Left kidney (tissue), 8 donors: ENCODE data around the gene LRP1. TPM values are rescaled to one million over a fixed set of nuclear protein-coding genes. Genes with fewer than 3 reads are reported as not detected.

Source experiments
- DNase-seq: peaks from one replicate; pipeline ENCODE4 v3.0.0-alpha.2; 2013
- long read RNA-seq, 8 donors: transcript quantifications; one replicate each; lab custom pipeline, GENCODE V29; 2026
- polyA plus RNA-seq: library from polyadenylated mRNA; unstranded; fragments of 120-200 nt; gene quantifications from one replicate; pipeline ENCODE4 v1.2.1, GENCODE V29; 2013; ENCODE audit not compliant: insufficient read length

LRP1 gene
- polyA plus RNA-seq, result 64.5 TPM
- long read RNA-seq, donor 1, partial matches to known transcripts, result 59 of 60 reads
- long read RNA-seq, donor 1, other reads (novel, unspliced or antisense), result 0 of 60 reads
- long read RNA-seq, donor 2, partial matches to known transcripts, result 31 of 31 reads
- long read RNA-seq, donor 2, other reads (novel, unspliced or antisense), result 0 of 31 reads
- long read RNA-seq, donor 3, partial matches to known transcripts, result 6 of 7 reads
- long read RNA-seq, donor 3, other reads (novel, unspliced or antisense), result 0 of 7 reads
- long read RNA-seq, donor 4, result 0 reads
- long read RNA-seq, donor 5, result 0 reads
- long read RNA-seq, donor 6, partial matches to known transcripts, result 37 of 37 reads
- long read RNA-seq, donor 6, other reads (novel, unspliced or antisense), result 0 of 37 reads
- long read RNA-seq, donor 7, partial matches to known transcripts, result 34 of 34 reads
- long read RNA-seq, donor 7, other reads (novel, unspliced or antisense), result 0 of 34 reads
- long read RNA-seq, donor 8, partial matches to known transcripts, result 6 of 6 reads
- long read RNA-seq, donor 8, other reads (novel, unspliced or antisense), result 0 of 6 reads

DNA sequence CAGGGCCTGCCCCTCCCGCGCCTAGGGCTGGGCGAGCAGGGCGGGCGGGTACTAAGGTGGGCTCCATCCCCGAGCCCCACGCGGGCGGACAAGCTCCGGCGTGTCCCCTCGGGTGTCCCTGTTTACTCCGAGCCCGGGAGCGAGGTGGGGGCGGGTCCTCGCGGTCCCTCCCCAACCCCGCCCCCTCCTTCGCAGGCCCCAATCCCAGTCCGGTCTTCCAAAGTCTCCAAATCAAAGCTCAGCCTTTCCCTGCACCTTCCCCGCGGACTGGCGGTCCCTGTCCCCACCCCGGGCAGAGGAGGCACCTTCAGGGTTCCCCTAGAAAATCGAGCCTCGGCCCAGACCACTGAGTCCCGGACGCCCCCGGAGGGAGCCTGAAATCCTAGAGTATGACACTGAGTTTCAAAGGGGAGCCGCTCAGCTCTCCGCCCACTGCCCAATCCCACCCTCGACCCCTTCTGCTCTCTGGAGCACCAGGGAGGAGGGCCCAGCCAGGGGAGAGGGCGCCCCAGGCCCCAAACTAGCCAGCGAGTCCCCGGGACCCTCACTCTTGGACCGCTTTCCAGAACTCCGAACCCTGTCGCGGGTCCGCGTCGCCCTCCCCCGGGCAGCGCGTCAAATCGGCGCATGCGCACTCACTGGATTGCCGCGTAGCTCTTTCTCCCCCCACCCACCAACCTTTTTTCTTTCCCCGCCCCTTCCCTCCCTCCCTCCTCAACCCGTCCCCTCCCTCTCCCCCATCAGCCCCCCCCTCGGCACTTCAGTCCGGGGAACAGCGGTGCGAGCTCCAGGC, at the start of gene LRP1:
TSS of gene LRP1 (plus strand) at position 758 of the 793 bp plus-strand sequence. CDS start 482 bp downstream, outside the sequence.
- DNase-seq, result peak; percentile 78

DNA sequence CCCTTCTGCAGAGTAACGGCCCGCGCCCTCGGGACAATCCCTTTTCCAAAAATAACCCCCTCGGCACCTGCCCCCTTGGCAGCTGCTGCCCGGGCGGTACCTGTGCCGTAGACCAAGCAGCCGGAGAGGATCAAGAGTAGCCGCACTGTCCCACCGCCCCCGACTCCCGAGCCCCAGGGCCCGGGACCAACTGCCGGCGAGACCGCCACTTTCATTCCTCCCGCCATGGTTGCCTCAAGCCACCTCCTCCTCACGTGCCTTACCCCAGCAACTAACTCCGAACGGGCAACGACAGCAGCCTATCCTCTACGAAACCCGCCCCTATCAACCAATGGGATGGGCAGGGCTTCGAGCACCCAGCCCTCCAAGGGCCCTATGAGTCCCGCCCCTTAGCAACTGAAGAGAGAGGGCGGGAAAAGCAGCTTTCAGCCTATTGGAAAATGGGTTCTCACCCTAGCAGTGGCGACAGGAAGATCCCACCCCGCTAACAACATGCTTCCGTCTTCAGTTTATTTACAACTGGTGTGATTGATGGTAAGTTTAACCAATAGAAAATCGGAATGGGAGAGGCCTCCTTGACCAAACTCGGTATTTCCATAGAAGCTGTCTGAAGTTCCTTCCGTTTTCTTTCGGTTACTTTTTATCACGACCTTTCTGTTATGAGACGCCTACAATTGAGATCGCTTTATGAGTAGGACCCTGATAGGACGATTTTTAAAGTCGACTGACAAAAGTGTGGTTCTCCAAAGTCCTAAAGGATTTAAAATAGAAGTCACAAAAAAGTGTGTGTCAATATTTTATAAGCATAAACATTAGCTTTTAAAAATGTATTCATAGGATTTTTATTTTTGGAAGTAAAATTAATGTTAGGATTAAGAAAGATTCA, 49.5 kb upstream of the LRP1 start, which contains the start of gene NEMP1:
TSS of gene NEMP1 (minus strand) at position 273 of the 886 bp plus-strand sequence. CDS start at position 227, 46 bp downstream.
- peak; percentile 100 for DNase-seq

DNA sequence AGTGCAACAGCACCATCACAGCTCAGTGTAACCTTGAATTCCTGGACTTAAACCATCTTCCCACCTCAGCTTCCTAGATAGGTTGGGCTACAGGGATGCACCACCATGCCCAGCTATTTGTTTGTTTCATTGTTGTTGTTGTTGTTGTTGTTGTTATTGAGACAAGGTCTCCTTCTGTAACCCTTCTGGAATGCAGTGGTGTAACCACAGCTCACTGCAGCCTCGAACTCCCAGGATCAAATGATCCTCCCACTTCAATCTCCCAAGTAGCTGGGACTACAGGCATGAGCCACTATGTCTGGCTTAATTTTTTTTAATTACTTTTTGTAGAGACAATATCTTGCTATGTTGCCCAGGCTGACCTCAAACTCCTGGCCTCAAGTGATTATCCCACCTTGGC, 48.5 kb upstream of the LRP1 start:
- DNase-seq, result no peak

DNA sequence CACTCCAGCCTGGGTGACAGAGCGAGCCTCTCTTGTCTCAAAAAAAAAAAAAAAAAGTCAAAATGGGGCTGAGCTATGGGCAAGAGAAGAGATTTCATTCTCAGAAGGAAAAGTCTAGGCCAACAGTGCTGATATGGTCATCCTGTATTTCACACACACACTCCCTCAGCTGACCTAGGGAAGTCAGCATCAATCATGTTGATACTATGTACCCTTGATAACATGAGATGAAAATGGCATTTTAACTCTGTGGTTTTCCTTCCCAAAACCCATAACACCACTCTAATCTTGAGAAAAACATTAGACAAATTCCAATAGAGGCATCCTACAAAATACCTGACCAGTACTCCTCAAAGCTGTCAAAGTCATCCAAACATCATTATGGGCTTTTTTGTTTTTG, 47.4 kb upstream of the LRP1 start:
- DNase-seq, result no peak

DNA sequence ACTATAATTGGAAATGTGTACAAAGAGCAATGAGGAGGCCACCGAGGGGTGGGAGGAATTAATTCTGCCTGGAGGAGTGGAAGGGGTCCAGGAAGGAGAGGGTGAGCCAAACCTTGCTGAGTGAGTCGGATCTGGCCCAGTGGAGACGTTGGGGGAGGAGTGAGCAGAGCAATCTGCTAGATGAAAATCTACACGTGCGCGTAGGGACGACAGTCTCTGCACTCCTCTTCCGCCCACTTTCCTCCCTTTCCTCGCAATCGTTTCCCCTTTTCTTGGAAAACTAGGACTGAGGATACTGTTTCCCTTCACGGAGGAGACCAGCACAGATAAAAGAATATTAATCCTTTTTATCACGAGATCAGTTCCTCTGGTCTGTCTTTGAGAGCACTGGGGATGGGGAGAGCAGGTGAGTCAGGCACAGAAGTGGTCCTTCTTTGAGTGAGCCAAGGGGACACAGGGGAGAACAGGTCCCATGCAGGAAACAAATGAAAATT, 42.2 kb upstream of the LRP1 start:
- DNase-seq, result peak; percentile 81

DNA sequence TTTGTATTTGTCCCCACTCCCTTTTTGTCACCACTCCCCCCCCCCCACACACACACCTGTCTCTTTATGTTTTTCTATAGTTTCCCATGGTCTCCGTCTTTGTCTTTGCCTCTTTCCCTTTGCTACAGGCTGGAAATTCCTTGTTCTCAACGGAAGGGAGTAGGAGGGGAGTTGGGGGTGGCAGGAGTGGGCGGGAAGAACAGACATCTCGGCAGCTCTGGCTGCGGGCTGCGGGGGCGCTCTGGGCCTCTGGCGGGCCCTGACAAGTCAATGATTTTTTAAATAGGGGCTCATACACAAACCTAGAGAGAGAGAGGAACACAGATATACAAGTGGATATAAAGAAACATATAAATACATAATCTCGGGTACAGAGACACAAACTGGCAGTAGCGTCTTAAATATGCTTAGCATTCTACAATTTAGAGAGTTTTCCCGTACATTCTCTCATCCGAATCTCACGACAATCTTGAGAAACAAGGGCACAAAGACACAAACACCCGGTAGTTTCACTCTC, 41.7 kb upstream of the LRP1 start:
- DNase-seq, result peak; percentile 85

DNA sequence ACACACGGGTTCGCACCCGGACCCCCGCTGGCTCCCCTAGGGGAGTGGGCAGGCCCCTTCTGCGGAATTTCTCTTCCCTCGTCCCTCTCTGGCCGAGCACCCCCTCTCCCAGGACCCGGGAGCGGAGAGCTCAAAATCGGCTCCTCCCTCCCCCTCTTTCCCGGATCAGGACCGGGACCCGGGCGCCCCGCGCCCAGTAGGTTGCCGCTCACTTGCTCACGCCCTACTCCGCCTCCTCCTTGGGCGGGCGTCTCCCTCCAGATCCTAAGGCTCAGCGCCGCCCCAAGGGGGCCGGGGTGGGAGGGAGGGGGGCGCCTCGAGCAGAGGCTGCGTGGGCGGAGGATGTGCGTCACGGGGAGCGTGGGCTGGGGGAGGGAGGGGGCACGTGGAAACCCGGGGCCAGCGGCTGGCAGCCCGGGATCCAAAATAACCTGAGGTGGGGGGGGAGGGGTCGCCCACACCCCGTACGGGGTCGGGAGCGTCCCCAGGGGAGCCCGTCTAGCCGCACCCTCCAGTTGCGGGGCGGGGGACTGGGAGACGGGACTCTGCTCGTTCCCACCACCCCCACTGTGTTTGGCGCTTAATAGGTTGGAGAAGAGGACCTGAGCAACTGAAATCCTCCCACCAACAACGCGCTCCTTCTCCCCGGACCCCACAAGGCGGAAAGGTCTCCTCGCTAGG, 41.1 kb upstream of the LRP1 start:
- DNase-seq, result peak; percentile 80

DNA sequence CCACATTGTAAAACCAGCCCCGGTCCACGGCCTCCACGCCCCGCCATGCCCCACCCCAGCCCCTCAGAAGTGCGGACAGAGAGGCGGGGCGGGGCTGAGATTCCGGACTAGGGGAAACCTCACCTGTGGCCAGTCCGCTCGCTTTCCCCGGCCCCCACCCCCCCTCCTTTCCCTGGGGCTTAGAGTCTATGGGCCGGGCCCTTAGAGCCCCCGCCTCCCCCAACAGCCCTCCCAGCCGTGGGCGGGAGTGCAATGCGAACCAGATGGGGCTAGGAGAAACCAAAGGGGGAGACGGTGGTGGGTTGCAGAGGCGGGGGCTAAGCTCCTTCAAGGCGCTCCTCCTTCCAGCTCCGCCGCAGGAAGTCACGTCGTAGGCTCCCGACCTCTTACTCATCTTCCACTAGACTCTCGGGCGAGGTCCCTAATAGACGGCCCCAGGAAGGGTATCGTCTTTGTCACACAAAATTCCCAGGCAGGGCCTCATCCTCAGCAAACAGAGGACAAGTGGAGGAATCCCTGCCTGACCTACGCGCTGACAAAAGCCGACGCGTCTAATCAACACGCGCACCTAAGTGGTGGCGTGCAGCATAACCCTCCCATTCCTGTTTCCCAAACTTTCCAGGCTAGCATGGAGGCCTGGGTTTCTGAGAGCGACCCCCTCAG, 40.5 kb upstream of the LRP1 start:
- DNase-seq, result peak; percentile 94

DNA sequence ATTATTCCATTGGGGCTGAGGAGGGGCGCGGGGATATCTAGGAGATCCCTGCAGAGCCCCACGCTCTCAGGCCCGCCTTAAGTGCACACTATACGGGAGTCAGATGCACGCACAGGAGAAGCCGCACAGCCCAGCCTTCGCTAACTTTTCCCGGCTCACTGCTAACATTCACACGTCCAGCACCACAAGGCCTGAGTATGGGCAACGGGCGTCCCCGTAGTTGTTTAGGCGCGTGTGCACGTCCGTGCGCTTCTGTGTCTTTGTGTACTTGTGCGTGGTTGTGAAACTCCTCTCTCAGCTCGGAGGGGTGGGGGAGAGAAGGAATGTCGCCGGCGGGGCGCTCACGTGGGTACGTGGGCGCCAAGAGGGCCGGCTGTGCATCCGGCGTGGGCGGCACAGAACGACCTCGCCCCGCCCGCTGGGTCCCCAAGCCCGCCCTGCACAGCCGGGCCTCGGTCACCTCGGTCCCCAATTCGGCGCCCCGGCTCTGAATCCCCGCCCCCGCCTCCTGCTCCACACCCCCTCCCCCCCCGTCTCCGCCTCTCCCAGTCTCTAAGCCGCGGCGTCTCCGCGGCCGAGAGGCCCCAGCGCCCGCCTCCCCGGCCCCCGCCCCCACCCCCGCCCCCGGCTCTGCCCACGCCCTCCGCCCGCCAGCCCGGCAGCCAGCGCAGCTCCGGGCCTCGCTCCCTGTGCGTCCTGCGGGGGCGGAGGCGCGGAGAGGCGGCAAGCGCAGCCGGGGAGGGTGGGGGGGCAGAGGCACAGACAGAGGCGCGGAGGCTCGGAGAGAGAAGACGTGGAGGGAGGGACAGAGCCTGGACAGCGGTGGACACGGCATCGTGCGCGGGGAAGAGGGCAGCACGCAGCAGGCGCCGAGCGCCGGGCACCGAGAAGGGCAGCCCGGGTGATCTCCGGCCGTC, 39.7 kb upstream of the LRP1 start, which contains the start of gene NAB2:
TSS of gene NAB2 (plus strand) at position 761 of the 917 bp plus-strand sequence. CDS start 158 bp downstream, outside the sequence.
- DNase-seq, result peak; percentile 92

DNA sequence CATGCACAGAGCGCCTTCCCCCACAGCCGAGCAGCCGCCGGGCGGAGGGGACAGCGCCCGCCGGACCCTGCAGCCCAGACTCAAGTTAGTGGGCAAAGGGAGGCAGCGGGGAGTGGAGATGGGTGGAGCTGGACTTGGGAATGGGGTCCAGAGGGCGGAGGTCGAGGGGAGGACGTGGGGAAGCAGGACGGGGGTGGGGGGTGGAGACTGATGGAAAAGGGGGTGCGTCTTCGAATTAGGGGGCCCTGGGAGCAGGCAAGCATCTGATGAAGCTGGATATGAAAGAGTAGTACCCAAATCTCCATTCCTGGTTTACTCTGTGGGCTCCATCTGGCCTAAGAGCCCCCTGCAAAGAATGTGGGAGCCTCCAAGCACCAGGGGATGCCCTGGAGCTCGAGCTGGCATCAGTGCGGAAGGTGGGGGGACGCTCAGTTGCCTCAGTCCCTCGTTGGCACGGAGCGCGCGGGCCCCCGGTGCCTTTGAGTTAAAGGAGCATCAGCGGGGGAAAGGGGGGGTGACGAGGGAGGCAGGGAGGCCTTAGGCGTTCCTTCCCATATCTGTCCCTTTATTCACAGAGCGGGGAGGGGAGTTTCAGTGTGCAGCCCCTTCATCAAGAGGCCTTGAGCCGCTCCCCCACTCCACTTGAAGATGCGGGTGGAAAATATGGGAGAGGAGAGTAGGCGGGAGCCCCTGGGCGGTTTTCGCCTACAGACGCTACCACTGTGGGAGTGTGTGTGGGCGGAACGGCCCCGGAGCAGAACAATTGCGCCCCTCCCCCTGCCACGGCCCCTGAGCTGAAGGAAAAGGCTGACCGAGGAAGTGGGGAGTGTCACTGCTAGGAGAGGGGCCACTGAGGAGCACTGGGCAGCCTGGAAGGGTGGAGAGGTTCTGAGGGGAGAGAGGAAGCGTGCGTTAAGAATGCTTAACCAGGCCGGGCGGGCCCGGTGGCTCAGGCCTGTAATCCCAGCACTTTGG, 38.7 kb upstream of the LRP1 start:
- DNase-seq, result peak; percentile 70

DNA sequence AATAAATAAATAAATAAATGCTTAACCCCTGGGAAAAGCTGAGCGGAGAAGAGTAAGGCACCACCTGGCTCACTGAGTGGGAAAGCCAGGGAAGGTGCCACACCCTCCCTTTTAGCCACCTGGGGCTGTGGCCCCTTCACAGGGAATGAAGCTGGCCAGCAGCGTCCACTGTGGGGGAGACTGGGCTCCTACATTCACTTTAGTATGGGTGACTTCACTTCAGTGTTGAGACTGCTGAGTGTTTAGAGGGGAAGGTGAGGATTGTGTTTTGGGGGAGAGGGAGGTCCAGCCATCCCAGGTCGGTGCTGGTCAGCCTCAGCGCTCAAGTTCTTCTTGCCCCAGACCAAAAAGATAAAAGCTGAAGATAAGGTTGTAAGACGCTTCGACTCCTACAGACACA, 37.8 kb upstream of the LRP1 start:
- no peak for DNase-seq

DNA sequence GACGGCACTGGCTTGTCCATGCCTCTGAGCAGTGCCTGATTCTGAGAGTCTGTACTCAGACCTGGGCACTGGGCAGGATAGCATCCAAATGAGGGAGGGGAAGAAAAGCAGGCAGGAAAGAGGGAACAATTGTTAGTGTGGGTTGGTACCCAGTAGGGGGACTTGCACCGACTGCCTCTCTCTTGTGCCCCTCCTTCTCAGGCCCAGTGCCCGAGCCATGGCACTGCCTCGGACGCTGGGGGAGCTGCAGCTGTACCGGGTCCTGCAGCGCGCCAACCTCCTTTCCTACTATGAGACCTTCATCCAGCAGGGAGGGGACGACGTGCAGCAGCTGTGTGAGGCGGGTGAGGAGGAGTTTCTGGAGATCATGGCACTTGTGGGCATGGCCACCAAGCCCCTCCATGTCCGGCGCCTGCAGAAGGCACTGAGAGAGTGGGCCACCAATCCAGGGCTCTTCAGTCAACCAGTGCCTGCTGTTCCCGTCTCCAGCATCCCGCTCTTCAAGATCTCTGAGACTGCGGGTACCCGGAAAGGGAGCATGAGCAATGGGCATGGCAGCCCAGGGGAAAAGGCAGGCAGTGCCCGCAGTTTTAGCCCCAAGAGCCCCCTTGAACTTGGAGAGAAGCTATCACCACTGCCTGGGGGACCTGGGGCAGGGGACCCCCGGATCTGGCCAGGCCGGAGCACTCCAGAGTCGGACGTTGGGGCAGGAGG, 37.2 kb upstream of the LRP1 start:
- DNase-seq, result no peak

DNA sequence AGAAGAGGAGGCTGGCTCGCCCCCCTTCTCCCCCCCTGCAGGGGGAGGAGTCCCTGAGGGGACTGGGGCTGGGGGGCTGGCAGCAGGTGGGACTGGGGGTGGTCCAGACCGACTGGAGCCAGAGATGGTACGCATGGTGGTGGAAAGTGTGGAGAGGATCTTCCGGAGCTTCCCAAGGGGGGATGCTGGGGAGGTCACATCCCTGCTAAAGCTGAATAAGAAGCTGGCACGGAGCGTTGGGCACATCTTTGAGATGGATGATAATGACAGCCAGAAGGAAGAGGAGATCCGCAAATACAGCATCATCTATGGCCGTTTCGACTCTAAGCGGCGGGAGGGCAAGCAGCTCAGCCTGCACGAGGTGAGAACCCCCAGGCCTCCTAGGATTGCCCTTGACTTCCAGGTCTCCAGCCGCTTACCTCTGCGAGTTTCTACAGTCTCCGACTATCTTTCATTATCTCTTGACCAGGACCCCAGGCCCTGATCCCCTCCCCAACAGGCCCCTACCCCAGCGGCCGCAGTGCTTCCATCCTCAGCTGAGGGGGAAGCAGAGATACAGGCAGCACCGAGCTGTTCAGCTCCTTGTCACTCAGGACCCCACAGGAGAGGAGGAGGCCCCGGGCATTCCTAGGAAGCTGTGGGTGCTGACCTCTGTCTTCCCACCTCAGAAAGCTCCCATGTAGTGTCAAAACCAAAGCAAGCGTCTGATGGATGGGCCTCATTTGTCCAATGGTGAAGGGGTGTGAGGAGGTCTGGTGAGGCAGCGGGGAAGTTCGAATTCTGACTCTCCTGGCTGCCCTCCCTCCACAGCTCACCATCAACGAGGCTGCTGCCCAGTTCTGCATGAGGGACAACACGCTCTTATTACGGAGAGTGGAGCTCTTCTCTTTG, 36.4 kb upstream of the LRP1 start:
- DNase-seq, result no peak

DNA sequence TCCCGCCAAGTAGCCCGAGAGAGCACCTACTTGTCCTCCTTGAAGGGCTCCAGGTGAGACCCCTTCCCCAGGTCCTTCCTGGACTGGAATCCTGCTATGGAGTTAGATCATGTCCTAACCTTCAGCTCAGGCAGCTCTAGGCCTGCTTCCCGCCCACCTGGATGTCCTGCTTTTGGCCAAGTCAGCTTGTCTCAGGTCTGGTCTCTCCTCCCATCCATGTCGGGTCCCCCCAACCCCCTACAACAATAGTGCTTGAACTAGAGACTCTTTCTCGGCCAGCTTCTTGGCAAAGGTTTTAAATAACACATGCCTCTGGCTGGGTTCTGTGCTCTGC, 35.8 kb upstream of the LRP1 start:
- DNase-seq, result no peak

DNA sequence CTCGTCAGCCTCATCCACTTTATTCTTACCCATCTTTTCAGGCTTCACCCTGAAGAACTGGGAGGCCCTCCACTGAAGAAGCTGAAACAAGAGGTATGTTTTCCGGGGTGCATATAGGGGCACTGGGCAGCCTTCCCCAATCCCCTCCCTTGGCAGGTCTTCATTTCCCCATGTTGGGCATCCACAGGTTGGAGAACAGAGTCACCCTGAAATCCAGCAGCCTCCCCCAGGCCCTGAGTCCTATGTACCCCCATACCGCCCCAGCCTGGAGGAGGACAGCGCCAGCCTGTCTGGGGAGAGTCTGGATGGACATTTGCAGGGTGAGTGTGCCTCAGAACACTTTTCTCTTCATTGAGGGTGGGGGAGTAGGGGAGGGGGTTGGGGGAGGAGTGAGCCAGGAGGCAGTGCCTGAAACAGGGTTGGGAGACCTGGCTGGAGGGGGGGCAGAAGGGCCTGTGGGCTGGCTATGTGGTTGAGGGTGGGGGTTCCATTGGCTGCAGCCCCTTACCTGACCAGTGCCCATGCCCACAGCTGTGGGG, 35.3 kb upstream of the LRP1 start:
- no peak for DNase-seq
